Mesodermal cell (in vitro differentiated cells): Measurements from ENCODE around the gene PREB.

ENCODE experiments used
- H3K27ac ChIP-seq: 2 replicates; pipeline ENCODE4 v1.7.0; 2013; ENCODE audit warnings: mild to moderate bottlenecking, low read depth, low read length, moderate library complexity; ENCODE audit not compliant: severe bottlenecking
- H3K36me3 ChIP-seq: 2 replicates; pipeline ENCODE4 v1.7.1; 2013; ENCODE audit warnings: mild to moderate bottlenecking, low read length, moderate library complexity; ENCODE audit not compliant: control insufficient read depth, insufficient read depth
- H3K4me1 ChIP-seq: one replicate; pipeline ENCODE4 v1.7.1; 2013; ENCODE audit warnings: mild to moderate bottlenecking, low read length; ENCODE audit not compliant: insufficient read depth, control insufficient read depth, poor library complexity, severe bottlenecking
- H3K4me3 ChIP-seq: 2 replicates; pipeline ENCODE4 v1.7.0; 2013; ENCODE audit warnings: low read length, control low read depth, mild to moderate bottlenecking; ENCODE audit not compliant: insufficient read depth, poor library complexity, severe bottlenecking; ENCODE audit errors: extremely low read depth
- H3K9me3 ChIP-seq: 2 replicates; pipeline ENCODE4 v1.7.1; 2013; ENCODE audit warnings: mild to moderate bottlenecking, low read length, moderate library complexity; ENCODE audit not compliant: control insufficient read depth
- WGBS, 2 experiments: methylation state at CpG; one replicate each; pipeline ENCODE4 v1.1.5; 2013; ENCODE audit warnings: missing lambda C conversion rate in 2 of 2; ENCODE audit not compliant: insufficient coverage in 2 of 2; 5-methylcytosine and 5-hydroxymethylcytosine counted together

The PREB gene

DNA sequence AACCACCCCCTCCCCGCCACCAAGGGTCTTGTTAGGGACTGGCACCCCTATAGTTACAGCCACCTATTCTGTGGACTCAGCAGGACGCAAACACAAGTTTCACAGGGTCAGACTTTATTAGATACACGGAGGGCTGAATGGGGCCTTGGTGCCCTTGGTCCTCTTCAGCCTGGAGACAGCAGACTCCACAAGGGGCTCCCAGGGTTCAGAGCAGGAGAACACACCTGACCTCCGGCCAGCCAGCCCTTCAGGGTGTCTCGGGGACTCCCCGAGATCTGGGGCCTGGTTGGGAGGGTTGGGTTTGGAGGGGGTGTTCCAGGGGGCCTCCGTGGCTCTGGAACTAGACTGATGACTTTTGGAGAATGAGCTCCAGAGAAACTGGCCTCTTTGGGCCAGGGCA, 2.3 kb upstream of the PREB start:
- peaks cover 9% of the 10 kb centered on the region for H3K4me1 ChIP-seq
- H3K36me3 ChIP-seq, result peaks cover 16% of the 10 kb centered on the region
- H3K27ac ChIP-seq, result no peak overlapping the region
- H3K9me3 ChIP-seq, result no peaks in the 10 kb centered on the region
- no peak overlapping the region for H3K4me3 ChIP-seq
- 87 to 95% methylated on average over 5 to 7 of the region's 7 CpGs for WGBS, 2 experiments

DNA sequence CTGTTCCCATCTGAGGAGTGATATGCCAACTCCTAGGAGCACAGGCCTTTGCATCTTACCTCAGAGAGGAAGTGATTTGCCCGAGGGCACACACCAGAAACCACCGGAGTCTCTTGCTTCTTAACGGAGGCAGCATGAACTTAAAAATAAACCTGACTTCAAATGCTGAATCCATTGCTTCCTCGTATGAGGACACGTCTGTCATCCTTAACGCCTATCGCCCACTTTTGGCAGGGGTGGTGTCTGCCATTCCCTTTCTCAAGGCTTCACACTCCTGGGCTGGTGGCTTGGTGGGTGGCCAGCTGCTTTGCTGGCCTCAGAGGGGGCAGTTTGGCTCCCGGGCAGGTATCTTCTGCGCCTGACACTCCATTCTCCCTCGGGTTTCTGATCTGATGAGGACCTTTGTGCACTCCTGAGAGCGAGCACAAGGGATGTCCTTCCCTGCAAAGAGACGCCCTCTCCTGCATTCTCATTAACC, 1.1 kb upstream of the PREB start:
- Histone ChIP-seq H3K4me1 (peaks cover 9% of the 10 kb centered on the region), H3K4me3 (no peak overlapping the region), H3K27ac (no peak overlapping the region), H3K36me3 (peaks cover 28% of the 10 kb centered on the region), H3K9me3 (no peaks in the 10 kb centered on the region)
- 93 to 98% methylated on average over 10 to 12 of the region's 12 CpGs for WGBS, 2 experiments

GRCh38 chr2:27134781-27135477, 493 bp upstream of the PREB start:
- H3K27ac ChIP-seq, result no peak overlapping the region
- 55 to 58% methylated on average over 33 of the region's 33 CpGs for WGBS, 2 experiments
- H3K36me3 ChIP-seq, result peaks cover 34% of the 10 kb centered on the region
- H3K4me3 ChIP-seq, result peak overlapping the region; percentile 99
- H3K4me1 ChIP-seq, result peaks cover 9% of the 10 kb centered on the region
- no peaks in the 10 kb centered on the region for H3K9me3 ChIP-seq

GRCh38 chr2:27133195-27133875, 1.1 kb downstream of the PREB start:
- Histone ChIP-seq H3K36me3 (peaks cover 40% of the 10 kb centered on the region), H3K4me1 (peaks cover 9% of the 10 kb centered on the region), H3K27ac (no peak overlapping the region), H3K4me3 (peak overlapping the region; percentile 99), H3K9me3 (no peaks in the 10 kb centered on the region)
- WGBS, 2 experiments, result 66 to 77% methylated on average over 10 to 13 of the region's 14 CpGs

DNA sequence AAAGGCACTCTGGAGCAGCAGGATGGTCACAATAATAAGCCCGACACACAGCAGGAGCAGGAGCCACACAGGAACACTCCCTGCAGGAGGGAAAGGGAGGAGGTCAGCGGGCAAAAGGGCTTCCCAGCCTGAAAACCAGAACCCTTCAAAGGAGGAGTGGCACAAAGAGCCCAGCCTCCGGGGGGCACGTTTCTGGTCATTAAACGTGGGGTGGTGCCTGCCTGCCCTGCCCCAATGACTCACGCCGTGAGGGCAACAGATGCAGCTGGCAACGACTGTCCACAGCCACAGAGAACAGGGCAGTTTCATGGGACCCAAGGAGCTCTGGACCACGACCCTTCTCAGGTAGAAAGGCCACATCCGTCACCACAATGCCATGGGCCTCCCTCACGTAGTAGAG, 3.0 kb downstream of the PREB start:
- Histone ChIP-seq H3K4me1 (peaks cover 9% of the 10 kb centered on the region), H3K4me3 (no peak overlapping the region), H3K27ac (no peak overlapping the region), H3K9me3 (no peaks in the 10 kb centered on the region), H3K36me3 (peaks cover 40% of the 10 kb centered on the region)
- WGBS, 2 experiments, result 97 to 98% methylated on average over 10 to 11 of the region's 11 CpGs

GRCh38 chr2:27130396-27130795, 4.0 kb downstream of the PREB start:
- no peak overlapping the region for H3K4me3 ChIP-seq
- WGBS, 2 experiments, result 93 to 96% methylated on average over 9 to 10 of the region's 10 CpGs

GRCh38 chr2:27128668-27129571, 5.5 kb downstream of the PREB start:
- WGBS, 2 experiments, result 92 to 97% methylated on average over 5 to 8 of the region's 11 CpGs
- Histone ChIP-seq H3K36me3 (peaks cover 40% of the 10 kb centered on the region), H3K4me1 (peaks cover 9% of the 10 kb centered on the region), H3K9me3 (no peaks in the 10 kb centered on the region), H3K27ac (no peak overlapping the region), H3K4me3 (no peak overlapping the region)

More at GRCh38 chr2:27130396-27130795, 4.0 kb downstream of the PREB start:
- peaks cover 40% of the 10 kb centered on the region for H3K36me3 ChIP-seq
- no peak overlapping the region for H3K27ac ChIP-seq
- H3K9me3 ChIP-seq, result no peaks in the 10 kb centered on the region
- peaks cover 9% of the 10 kb centered on the region for H3K4me1 ChIP-seq

DNA sequence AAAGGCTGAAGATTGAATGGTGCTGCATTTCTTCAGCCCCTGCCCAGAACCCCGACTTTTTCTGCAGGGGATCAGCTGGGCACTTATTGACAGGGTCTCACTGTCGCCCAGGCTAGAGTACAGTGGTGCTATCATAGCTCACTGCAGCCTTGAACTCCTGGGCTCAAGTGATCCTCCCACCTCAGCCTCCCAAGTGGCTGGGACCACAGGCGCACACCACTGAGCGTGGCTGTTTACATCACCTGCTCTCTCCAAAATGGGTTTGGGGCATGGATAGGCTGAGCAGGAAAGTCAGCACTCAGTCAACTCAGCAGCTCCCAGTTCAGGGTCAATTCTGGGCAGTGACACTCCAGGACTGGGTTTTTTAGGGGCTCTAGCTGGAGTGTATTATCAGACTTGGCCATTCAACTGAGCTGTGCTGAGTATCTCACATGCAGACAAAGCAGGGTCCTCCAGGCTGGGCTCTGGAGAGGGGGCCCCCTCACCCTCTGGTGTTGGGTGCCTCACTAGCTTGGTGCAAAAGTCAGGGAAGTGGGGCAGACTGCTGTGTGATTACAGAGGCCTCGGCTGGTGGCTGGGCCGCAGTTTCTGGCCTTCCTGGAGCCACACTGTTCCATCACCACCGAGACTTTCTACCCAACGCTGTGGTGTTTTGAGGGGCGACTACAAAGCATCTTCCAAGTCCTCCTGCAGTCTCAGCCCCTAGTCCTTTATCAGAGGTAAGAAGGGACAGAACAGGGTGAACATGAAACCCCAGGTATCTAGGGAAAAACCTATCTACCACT, 6.4 kb downstream of the PREB start:
- Histone ChIP-seq H3K4me1 (peaks cover 3% of the 10 kb centered on the region), H3K4me3 (no peak overlapping the region), H3K36me3 (peaks cover 37% of the 10 kb centered on the region), H3K27ac (no peak overlapping the region), H3K9me3 (no peaks in the 10 kb centered on the region)
- 88 to 90% methylated on average over 9 of the region's 9 CpGs for WGBS, 2 experiments

GRCh38 chr2:27126252-27126710, 8.2 kb downstream of the PREB start:
- WGBS, 2 experiments, result 57 to 73% methylated on average over 3 to 5 of the region's 5 CpGs
- H3K9me3 ChIP-seq, result no peaks in the 10 kb centered on the region
- no peaks in the 10 kb centered on the region for H3K4me1 ChIP-seq
- H3K36me3 ChIP-seq, result peaks cover 19% of the 10 kb centered on the region
- H3K4me3 ChIP-seq, result no peak overlapping the region
- no peak overlapping the region for H3K27ac ChIP-seq

DNA sequence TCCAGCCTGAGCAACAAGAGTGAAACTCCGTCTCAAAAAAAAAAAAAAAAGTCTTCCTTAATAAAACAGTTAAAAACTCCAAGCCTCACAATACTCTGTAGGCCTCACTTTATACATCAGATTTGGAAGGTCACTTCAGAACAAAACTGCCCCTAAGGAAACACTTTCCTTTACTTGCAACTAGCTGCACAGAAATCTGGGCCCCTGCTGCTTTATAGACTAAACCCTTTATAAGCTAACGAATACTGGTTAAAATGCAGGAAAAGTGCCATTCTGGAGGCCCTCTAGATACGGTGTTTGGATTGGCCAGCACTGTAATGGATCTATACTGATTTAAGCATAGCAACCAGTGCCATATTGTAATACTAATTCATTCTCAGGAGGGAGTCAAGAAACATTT, 9.3 kb downstream of the PREB start:
- H3K4me1 ChIP-seq, result no peaks in the 10 kb centered on the region
- H3K27ac ChIP-seq, result no peak overlapping the region
- no peak overlapping the region for H3K4me3 ChIP-seq
- WGBS, 2 experiments, result 90 to 100% methylated on average over 2 to 3 of the region's 3 CpGs
- no peaks in the 10 kb centered on the region for H3K9me3 ChIP-seq
- H3K36me3 ChIP-seq, result peaks cover 7% of the 10 kb centered on the region
